T47D (cell line): ENCODE results near the gene PROSER1.
A peak's percentile ranks its signal among the peaks of the same experiment; 100 is the strongest.
"Not testable (repeated sequence)": the region's sequence is repeated elsewhere in the genome, so short reads cannot be mapped to it uniquely, and the experiment has no call there.

Experiments
- DNase-seq, 2 experiments: peaks; one replicate each; pipeline versions ENCODE4 v3.0.0 to v3.0.0-alpha.2; 2011 to 2012; ENCODE audit warnings: low read depth in 1 of 2, low spot score in 1 of 2
- JUND ChIP-seq: IDR thresholded peaks from 2 replicates; pipeline ENCODE4 v1.6.1; 2012; ENCODE audit warnings: low read depth
- in situ Hi-C: cut with HindIII; loops from 2 replicates; pipeline ENCODE4 v1.10.0; 2016; ENCODE audit warnings: low sequenced_read_pairs, low pct_unique_long_range_greater_than_20kb

PROSER1 gene

GRCh38 chr13:39016087-39016486, 21.8 kb downstream of the PROSER1 start:
- DNase-seq: no peak
- TF ChIP-seq JUND: no peak
- in situ Hi-C loops: no loop called here

- no peak for DNase-seq
- in situ Hi-C loops: no loop called here
- no peak for TF ChIP-seq JUND
Measured at GRCh38 chr13:39013462-39013861, 24.4 kb downstream of the PROSER1 start.

GRCh38 chr13:39012608-39013007, 25.3 kb downstream of the PROSER1 start:
- DNase-seq: no peak
- in situ Hi-C loops: no loop called here
- no peak for TF ChIP-seq JUND

- DNase-seq, in situ Hi-C loops: not testable (repeated sequence)
Measured at GRCh38 chr13:39006371-39007111, 31.3 kb downstream of the PROSER1 start.

- TF ChIP-seq JUND: no peak
- no peak for DNase-seq
- in situ Hi-C loops: no loop called here
Measured at GRCh38 chr13:38998739-38999138, 39.1 kb downstream of the PROSER1 start.

GRCh38 chr13:38993381-38993780, 44.5 kb downstream of the PROSER1 start:
- in situ Hi-C loops: no loop called here
- DNase-seq: no peak
- no peak for TF ChIP-seq JUND

GRCh38 chr13:38990693-38991092, 47.2 kb downstream of the PROSER1 start, which contains the start of gene STOML3:
STOML3 (minus strand) TSS chr13:38990831; CDS start chr13:38990721, 110 bp downstream.
- TF ChIP-seq JUND: no peak
- no peak for DNase-seq
- in situ Hi-C loops: no loop called here

GRCh38 chr13:38981096-38981495, 56.8 kb downstream of the PROSER1 start:
- in situ Hi-C loops: no loop called here
- no peak for DNase-seq
- no peak for TF ChIP-seq JUND

GRCh38 chr13:38980750-38981078, 57.2 kb downstream of the PROSER1 start:
- in situ Hi-C loops: no loop called here
- no peak for TF ChIP-seq JUND
- no peak for DNase-seq

GRCh38 chr13:38979891-38980749, 57.8 kb downstream of the PROSER1 start:
- in situ Hi-C loops: no loop called here
- no peak for DNase-seq
- no peak for TF ChIP-seq JUND

- TF ChIP-seq JUND: no peak
- DNase-seq: peak in 1 of 2 experiments; percentile 5
- in situ Hi-C loops: no loop called here
Measured at GRCh38 chr13:38970380-38971051, 67.4 kb downstream of the PROSER1 start.

- DNase-seq: no peak
- no peak for TF ChIP-seq JUND
- in situ Hi-C loops: no loop called here
Measured at GRCh38 chr13:38969187-38969586, 68.7 kb downstream of the PROSER1 start.

- in situ Hi-C loops: no loop called here
- DNase-seq: no peak
- no peak for TF ChIP-seq JUND
Measured at GRCh38 chr13:38967446-38967845, 70.4 kb downstream of the PROSER1 start.
